Measurements from ENCODE around the gene SMTN.

The SMTN gene

DNA sequence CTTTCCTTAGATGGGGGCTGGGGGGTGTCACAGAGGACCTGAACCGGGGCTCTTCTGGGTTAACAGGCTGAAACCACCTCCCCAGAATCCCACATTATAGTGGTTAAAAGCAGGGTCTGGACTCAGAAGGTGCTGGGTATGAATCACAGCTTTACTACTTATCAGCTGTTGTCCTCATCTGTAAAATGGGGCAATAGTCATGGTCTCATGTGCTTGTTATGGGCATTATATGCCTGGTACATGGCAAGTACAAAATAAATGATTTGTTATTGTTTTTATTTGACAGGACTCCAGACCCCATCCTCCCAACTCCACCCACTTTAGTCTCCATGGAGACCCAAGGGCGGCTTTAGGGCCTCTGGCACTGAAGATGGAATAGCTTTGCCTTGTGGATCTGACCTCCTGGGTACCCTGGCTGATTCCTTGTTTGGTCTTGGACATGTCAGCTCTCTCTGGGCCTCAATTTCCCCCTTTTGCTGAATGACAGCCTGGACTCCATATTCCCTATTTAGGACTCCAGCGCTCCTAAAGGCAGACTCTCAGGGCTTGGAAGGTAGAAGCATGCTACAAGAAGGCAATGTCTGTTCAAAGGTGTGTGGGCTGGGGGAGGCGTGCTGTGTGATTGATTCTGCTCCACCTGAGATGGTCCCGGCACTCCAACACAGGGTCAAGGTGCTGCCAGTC lies 812 bp upstream of the SMTN start:
- Histone ChIP-seq H3K36me3 (peaks cover 12% of the 10 kb centered on the region; the same call in 1 of the 2 replicates), H3K9me3 (ENCODE audit: severe bottlenecking) (no peaks in the 10 kb centered on the region), H3K4me3 (ENCODE audit: low read depth, low read length) (peak overlapping the region; percentile 58), H3K27me3 (ENCODE audit: insufficient read depth, low read depth, severe bottlenecking) (no peaks in the 10 kb centered on the region), H3K27ac (peak overlapping the region; percentile 96)
- no peak for DNase-seq
- TF ChIP-seq, protein P1, sequence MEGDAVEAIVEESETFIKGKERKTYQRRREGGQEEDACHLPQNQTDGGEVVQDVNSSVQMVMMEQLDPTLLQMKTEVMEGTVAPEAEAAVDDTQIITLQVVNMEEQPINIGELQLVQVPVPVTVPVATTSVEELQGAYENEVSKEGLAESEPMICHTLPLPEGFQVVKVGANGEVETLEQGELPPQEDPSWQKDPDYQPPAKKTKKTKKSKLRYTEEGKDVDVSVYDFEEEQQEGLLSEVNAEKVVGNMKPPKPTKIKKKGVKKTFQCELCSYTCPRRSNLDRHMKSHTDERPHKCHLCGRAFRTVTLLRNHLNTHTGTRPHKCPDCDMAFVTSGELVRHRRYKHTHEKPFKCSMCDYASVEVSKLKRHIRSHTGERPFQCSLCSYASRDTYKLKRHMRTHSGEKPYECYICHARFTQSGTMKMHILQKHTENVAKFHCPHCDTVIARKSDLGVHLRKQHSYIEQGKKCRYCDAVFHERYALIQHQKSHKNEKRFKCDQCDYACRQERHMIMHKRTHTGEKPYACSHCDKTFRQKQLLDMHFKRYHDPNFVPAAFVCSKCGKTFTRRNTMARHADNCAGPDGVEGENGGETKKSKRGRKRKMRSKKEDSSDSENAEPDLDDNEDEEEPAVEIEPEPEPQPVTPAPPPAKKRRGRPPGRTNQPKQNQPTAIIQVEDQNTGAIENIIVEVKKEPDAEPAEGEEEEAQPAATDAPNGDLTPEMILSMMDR (IDR thresholded peaks at IDR 0.05; ENCODE audit: low read depth, low read length) = no peak

DNA sequence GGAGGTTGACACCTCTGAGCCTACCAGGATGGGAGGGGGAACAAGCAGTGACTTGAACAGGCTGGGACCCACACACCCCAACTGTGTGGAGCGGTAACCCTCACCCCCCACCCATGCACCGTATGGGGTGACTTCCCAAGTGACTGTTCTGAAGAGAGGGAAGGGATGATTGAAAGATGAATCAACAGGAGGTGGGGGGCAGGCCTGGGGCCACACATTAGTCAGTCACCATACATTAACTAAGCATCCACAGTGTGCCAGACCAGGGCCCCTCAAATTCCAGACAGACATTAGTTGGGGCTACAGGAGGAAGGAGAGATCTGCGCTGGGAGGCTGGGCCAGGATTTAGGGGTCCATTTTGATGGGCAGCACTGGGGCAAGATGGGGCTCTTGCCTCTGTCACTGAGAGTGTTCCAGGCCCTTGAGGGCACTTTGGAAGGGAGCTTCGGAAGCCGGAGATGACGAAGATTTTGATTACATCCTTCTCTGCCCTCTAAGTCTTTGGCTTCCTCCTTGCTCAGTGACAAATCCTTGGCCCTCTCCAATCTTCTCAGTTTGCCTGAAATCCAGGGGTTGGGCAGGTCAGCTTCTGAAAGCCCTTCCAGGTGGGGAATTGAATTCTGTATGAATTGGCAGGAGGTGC lies 966 bp downstream of the SMTN start:
- no peaks in the 10 kb centered on the region for H3K27me3 ChIP-seq (ENCODE audit: insufficient read depth, low read depth, severe bottlenecking)
- DNase-seq = no peak
- peak overlapping the region; percentile 58 for H3K4me3 ChIP-seq (ENCODE audit: low read depth, low read length)
- H3K27ac ChIP-seq = no peak overlapping the region
- H3K36me3 ChIP-seq = peaks cover 12% of the 10 kb centered on the region; the same call in 1 of the 2 replicates
- no peaks in the 10 kb centered on the region for H3K9me3 ChIP-seq (ENCODE audit: severe bottlenecking)
- TF ChIP-seq, protein P1 (IDR thresholded peaks at IDR 0.05; ENCODE audit: low read depth, low read length) = no peak

DNA sequence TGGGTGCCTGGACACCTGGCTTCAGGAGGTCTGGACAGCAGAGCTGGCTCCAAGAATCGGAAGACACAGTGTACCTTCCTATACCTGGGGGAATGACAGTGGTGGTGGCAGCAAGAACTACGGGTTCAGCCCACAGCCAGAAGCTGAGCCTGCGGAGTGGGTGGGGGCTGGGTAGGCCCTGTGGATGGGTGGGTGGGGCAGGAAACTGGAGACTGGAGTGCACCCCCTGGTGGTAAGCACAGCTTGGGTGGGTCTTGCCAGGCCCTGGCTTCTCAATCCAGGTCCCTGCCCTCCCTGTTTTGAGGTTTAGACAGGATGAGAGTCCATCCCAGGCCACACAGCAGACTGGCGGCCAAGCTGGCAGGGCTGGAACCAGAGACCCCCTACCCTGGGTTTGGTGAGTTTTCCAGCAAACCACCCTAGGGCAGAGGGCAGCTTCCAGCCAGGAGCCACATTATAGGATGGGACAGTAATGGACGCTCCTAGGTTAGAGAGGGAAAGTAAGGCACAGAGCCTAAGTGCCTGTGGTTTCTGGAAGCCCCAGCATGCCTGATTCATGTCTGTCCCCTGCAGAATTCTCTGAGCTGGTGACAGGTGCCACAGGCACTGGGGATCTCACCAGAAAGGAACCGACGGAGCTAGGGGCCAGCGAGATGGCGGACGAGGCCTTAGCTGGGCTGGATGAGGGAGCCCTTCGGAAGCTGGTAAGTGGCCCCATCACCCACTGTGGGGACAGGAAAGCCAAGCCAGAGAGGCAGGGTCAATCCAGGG lies 1.7 kb downstream of the SMTN start:
- TF ChIP-seq, protein P1 (IDR thresholded peaks at IDR 0.05; ENCODE audit: low read depth, low read length) = peak; percentile 74
- Histone ChIP-seq H3K9me3 (ENCODE audit: severe bottlenecking) (no peaks in the 10 kb centered on the region), H3K27me3 (ENCODE audit: insufficient read depth, low read depth, severe bottlenecking) (no peaks in the 10 kb centered on the region), H3K27ac (no peak overlapping the region), H3K4me3 (ENCODE audit: low read depth, low read length) (no peak overlapping the region), H3K36me3 (peaks cover 15% of the 10 kb centered on the region; the same call in 1 of the 2 replicates)
- peak; percentile 86 for DNase-seq

DNA sequence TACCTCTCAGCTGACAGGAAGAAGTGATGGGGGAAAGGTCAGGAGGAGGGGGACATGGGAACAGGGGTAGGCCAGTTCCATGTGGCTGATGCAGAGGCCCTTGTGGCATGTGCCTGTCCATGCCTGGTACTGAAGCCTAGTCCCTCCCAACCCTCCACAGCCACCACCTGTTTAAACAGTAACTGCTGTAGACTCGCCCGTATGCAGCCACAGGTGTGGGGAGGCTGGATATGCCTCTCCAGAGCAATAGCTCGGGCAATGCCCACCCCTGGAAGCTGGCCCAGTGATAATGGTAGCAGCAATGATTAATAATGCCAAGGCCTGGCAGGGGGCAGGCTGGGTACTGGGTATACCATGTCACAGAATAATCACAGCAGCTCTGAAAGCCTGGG lies 2.3 kb downstream of the SMTN start:
- Histone ChIP-seq H3K27me3 (ENCODE audit: insufficient read depth, low read depth, severe bottlenecking) (no peaks in the 10 kb centered on the region), H3K27ac (no peak overlapping the region), H3K4me3 (ENCODE audit: low read depth, low read length) (no peak overlapping the region), H3K9me3 (ENCODE audit: severe bottlenecking) (no peaks in the 10 kb centered on the region), H3K36me3 (peaks cover 15% of the 10 kb centered on the region; the same call in 1 of the 2 replicates)
- DNase-seq = no peak
- TF ChIP-seq, protein P1 (IDR thresholded peaks at IDR 0.05; ENCODE audit: low read depth, low read length) = no peak

DNA sequence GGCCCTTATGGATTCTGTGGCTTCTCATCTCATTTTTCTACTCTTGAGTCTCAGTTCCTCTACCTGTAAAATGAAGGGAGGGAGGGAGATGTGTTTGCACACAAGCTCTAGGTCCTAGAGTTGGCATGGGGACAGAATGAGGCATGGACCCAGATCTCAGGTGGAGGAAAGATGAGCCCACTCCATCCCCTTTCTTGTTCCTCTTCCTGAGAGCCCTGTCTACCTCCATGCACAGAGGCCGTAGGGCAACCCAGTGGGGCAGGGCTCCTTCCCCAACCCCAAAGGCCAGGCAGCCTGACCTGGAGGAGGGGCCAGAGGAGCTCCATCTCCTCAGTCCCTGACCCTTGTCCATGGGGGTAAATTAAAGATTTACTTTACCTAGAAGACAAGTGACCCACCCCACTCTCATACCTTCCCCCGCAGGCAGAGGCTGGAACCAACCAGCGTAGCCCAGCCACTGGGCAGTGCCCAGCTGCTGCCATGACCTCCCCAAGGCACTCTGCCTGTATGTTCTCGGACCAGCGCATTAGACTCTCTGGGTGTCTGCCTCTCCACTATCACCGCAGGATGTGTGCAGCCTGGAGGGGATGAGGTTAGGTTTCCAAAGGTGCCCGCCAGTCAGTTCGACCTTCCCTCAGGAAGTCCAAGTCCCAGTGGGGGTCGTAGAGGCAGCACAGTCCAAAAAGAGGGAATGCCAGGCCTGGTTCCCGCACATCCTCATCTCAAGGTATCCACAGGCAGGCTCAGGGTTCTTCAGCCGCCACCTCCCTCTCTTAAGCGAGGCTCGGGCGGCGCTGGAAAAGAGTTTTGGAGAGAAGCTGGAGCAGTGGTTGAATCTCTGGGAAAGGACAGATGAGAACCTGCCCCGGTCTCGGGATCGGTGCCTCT lies 3.0 kb downstream of the SMTN start:
- Histone ChIP-seq H3K4me3 (ENCODE audit: low read depth, low read length) (peak overlapping the region; percentile 64), H3K27ac (peak overlapping the region; percentile 85), H3K36me3 (peaks cover 15% of the 10 kb centered on the region; the same call in 1 of the 2 replicates), H3K27me3 (ENCODE audit: insufficient read depth, low read depth, severe bottlenecking) (no peaks in the 10 kb centered on the region), H3K9me3 (ENCODE audit: severe bottlenecking) (no peaks in the 10 kb centered on the region)
- DNase-seq = no peak
- TF ChIP-seq, protein P1 (IDR thresholded peaks at IDR 0.05; ENCODE audit: low read depth, low read length) = no peak
